Osteocyte (in vitro differentiated cells): ENCODE data around the gene CD200R1L. TPM values are rescaled to one million over a fixed set of nuclear protein-coding genes. Genes with fewer than 3 reads are reported as not detected.

Source experiments
- DNase-seq: peaks from one replicate; pipeline ENCODE4 v3.0.0; 2021; ENCODE audit warnings: mixed read lengths; ENCODE audit not compliant: unreplicated experiment; ENCODE audit errors: extremely low spot score
- H3K27ac Mint-ChIP-seq: one replicate; pipeline ENCODE4 v1.8.0; 2021; ENCODE audit warnings: mild to moderate bottlenecking, mixed read lengths; ENCODE audit not compliant: unreplicated experiment
- H3K27me3 Mint-ChIP-seq: one replicate; pipeline ENCODE4 v1.8.0; 2021; ENCODE audit warnings: mixed read lengths; ENCODE audit not compliant: unreplicated experiment
- H3K36me3 Mint-ChIP-seq: one replicate; pipeline ENCODE4 v1.8.0; 2021; ENCODE audit warnings: mixed read lengths; ENCODE audit not compliant: unreplicated experiment
- H3K4me1 Mint-ChIP-seq: one replicate; pipeline ENCODE4 v1.8.0; 2021; ENCODE audit warnings: mixed read lengths; ENCODE audit not compliant: unreplicated experiment
- H3K4me3 Mint-ChIP-seq: one replicate; pipeline ENCODE4 v1.8.0; 2021; ENCODE audit warnings: mild to moderate bottlenecking, moderate library complexity, mixed read lengths; ENCODE audit not compliant: unreplicated experiment
- H3K9me3 Mint-ChIP-seq: one replicate; pipeline ENCODE4 v1.8.0; 2021; ENCODE audit warnings: mixed read lengths; ENCODE audit not compliant: unreplicated experiment
- CTCF ChIP-seq: fragments of 200-600 bp; sonication (generic); IDR thresholded peaks from 2 replicates; pipeline ENCODE4 v1.5.0; 2021; ENCODE audit warnings: antibody characterized with exemption, mild to moderate bottlenecking, moderate library complexity
- total RNA-seq: library from RNA; stranded (reverse); gene quantifications from 2 replicates; pipeline ENCODE4 v1.2.1, GENCODE V29; 2021

The CD200R1L gene
- total RNA-seq, 1 donor from 2014 or later, result not detected

- no peak for TF ChIP-seq CTCF
- Mint-ChIP-seq H3K9me3 (no peaks in the 10 kb centered on the region), H3K27ac (no peak overlapping the region), H3K36me3 (no peaks in the 10 kb centered on the region), H3K27me3 (peaks cover 10% of the 10 kb centered on the region), H3K4me3 (no peak overlapping the region), H3K4me1 (no peaks in the 10 kb centered on the region)
- DNase-seq, result no peak
These were observed 24.3 kb downstream of the CD200R1L start for GRCh38 chr3:112822064-112823055.

- Mint-ChIP-seq H3K27me3 (peaks cover 4% of the 10 kb centered on the region), H3K4me1 (peaks cover 12% of the 10 kb centered on the region), H3K4me3 (no peak overlapping the region), H3K36me3 (no peaks in the 10 kb centered on the region), H3K9me3 (no peaks in the 10 kb centered on the region), H3K27ac (no peak overlapping the region)
- DNase-seq, result no peak
- no peak for TF ChIP-seq CTCF
These were observed 28.4 kb downstream of the CD200R1L start for GRCh38 chr3:112818289-112818688.

- no peak for DNase-seq
- no peak for TF ChIP-seq CTCF
- no peaks in the 10 kb centered on the region for H3K36me3 Mint-ChIP-seq
- H3K4me3 Mint-ChIP-seq, result no peak overlapping the region
- H3K9me3 Mint-ChIP-seq, result no peaks in the 10 kb centered on the region
- H3K27ac Mint-ChIP-seq, result no peak overlapping the region
- H3K27me3 Mint-ChIP-seq, result peaks cover 4% of the 10 kb centered on the region
- H3K4me1 Mint-ChIP-seq, result peaks cover 17% of the 10 kb centered on the region
These were observed 28.9 kb downstream of the CD200R1L start for GRCh38 chr3:112817797-112818196.

- DNase-seq, result no peak
- no peak for TF ChIP-seq CTCF
- H3K4me3 Mint-ChIP-seq, result no peak overlapping the region
- no peaks in the 10 kb centered on the region for H3K9me3 Mint-ChIP-seq
- H3K27ac Mint-ChIP-seq, result no peak overlapping the region
- H3K36me3 Mint-ChIP-seq, result no peaks in the 10 kb centered on the region
- H3K27me3 Mint-ChIP-seq, result peaks cover 4% of the 10 kb centered on the region
- peaks cover 22% of the 10 kb centered on the region for H3K4me1 Mint-ChIP-seq
These were observed 29.4 kb downstream of the CD200R1L start for GRCh38 chr3:112817271-112817670.

- Mint-ChIP-seq H3K9me3 (no peaks in the 10 kb centered on the region), H3K27ac (no peak overlapping the region), H3K36me3 (no peaks in the 10 kb centered on the region), H3K4me1 (peaks cover 35% of the 10 kb centered on the region), H3K4me3 (no peak overlapping the region), H3K27me3 (no peaks in the 10 kb centered on the region)
- DNase-seq, result no peak
- TF ChIP-seq CTCF, result no peak
These were observed 30.7 kb downstream of the CD200R1L start for GRCh38 chr3:112815981-112816380.
